ENCODE measurements around the gene SUPT3H.

Gene SUPT3H

GRCh38 chr6:45377043-45377553, 636 bp downstream of the SUPT3H start:
- peak in 1 of 2 experiments; percentile 20 for DNase-seq (ENCODE audit: low read depth in 1 of 2, low spot score in 1 of 2)
- no peak for TF ChIP-seq JUND (IDR thresholded peaks at IDR 0.05; ENCODE audit: low read depth)

GRCh38 chr6:45376310-45377042, 1.3 kb downstream of the SUPT3H start:
- in situ Hi-C loops (cut with HindIII; ENCODE audit: low pct_unique_long_range_greater_than_20kb, low sequenced_read_pairs) = no loop called here
- DNase-seq (ENCODE audit: low read depth in 1 of 2, low spot score in 1 of 2) = no peak
- no peak for TF ChIP-seq JUND (IDR thresholded peaks at IDR 0.05; ENCODE audit: low read depth)

More at GRCh38 chr6:45377043-45377553, 636 bp downstream of the SUPT3H start:
- in situ Hi-C loops (cut with HindIII; ENCODE audit: low pct_unique_long_range_greater_than_20kb, low sequenced_read_pairs) = no loop called here

GRCh38 chr6:45375449-45375848, 2.3 kb downstream of the SUPT3H start:
- in situ Hi-C loops (cut with HindIII; ENCODE audit: low pct_unique_long_range_greater_than_20kb, low sequenced_read_pairs) = no loop called here
- no peak for TF ChIP-seq JUND (IDR thresholded peaks at IDR 0.05; ENCODE audit: low read depth)
- DNase-seq (ENCODE audit: low read depth in 1 of 2, low spot score in 1 of 2) = no peak

- in situ Hi-C loops (cut with HindIII; ENCODE audit: low pct_unique_long_range_greater_than_20kb, low sequenced_read_pairs) = no loop called here
- no peak for DNase-seq (ENCODE audit: low read depth in 1 of 2, low spot score in 1 of 2)
- TF ChIP-seq JUND (IDR thresholded peaks at IDR 0.05; ENCODE audit: low read depth) = no peak
These were observed 5.7 kb downstream of the SUPT3H start for GRCh38 chr6:45371924-45372573.

- no peak for DNase-seq (ENCODE audit: low read depth in 1 of 2, low spot score in 1 of 2)
- no peak for TF ChIP-seq JUND (IDR thresholded peaks at IDR 0.05; ENCODE audit: low read depth)
- in situ Hi-C loops (cut with HindIII; ENCODE audit: low pct_unique_long_range_greater_than_20kb, low sequenced_read_pairs) = no loop called here
These were observed 7.9 kb downstream of the SUPT3H start for GRCh38 chr6:45369870-45370269.

- in situ Hi-C loops (cut with HindIII; ENCODE audit: low pct_unique_long_range_greater_than_20kb, low sequenced_read_pairs) = no loop called here
- no peak for DNase-seq (ENCODE audit: low read depth in 1 of 2, low spot score in 1 of 2)
- no peak for TF ChIP-seq JUND (IDR thresholded peaks at IDR 0.05; ENCODE audit: low read depth)
These were observed 9.7 kb downstream of the SUPT3H start for GRCh38 chr6:45367999-45368398.

- no peak for TF ChIP-seq JUND (IDR thresholded peaks at IDR 0.05; ENCODE audit: low read depth)
These were observed 11.2 kb downstream of the SUPT3H start for GRCh38 chr6:45366534-45366933.

GRCh38 chr6:45365036-45365435, 12.7 kb downstream of the SUPT3H start:
- DNase-seq (ENCODE audit: low read depth in 1 of 2, low spot score in 1 of 2) = no peak
- no peak for TF ChIP-seq JUND (IDR thresholded peaks at IDR 0.05; ENCODE audit: low read depth)
- in situ Hi-C loops (cut with HindIII; ENCODE audit: low pct_unique_long_range_greater_than_20kb, low sequenced_read_pairs) = no loop called here

More at GRCh38 chr6:45366534-45366933, 11.2 kb downstream of the SUPT3H start:
- in situ Hi-C loops (cut with HindIII; ENCODE audit: low pct_unique_long_range_greater_than_20kb, low sequenced_read_pairs) = no loop called here
- no peak for DNase-seq (ENCODE audit: low read depth in 1 of 2, low spot score in 1 of 2)

- DNase-seq (ENCODE audit: low read depth in 1 of 2, low spot score in 1 of 2) = no peak
- no peak for TF ChIP-seq JUND (IDR thresholded peaks at IDR 0.05; ENCODE audit: low read depth)
- in situ Hi-C loops (cut with HindIII; ENCODE audit: low pct_unique_long_range_greater_than_20kb, low sequenced_read_pairs) = no loop called here
These were observed 13.3 kb downstream of the SUPT3H start for GRCh38 chr6:45364466-45364865.

GRCh38 chr6:45353654-45354053, 24.1 kb downstream of the SUPT3H start:
- no peak for TF ChIP-seq JUND (IDR thresholded peaks at IDR 0.05; ENCODE audit: low read depth)
- no peak for DNase-seq (ENCODE audit: low read depth in 1 of 2, low spot score in 1 of 2)
- in situ Hi-C loops (cut with HindIII; ENCODE audit: low pct_unique_long_range_greater_than_20kb, low sequenced_read_pairs) = no loop called here

- in situ Hi-C loops (cut with HindIII; ENCODE audit: low pct_unique_long_range_greater_than_20kb, low sequenced_read_pairs) = no loop called here
- TF ChIP-seq JUND (IDR thresholded peaks at IDR 0.05; ENCODE audit: low read depth) = no peak
- DNase-seq (ENCODE audit: low read depth in 1 of 2, low spot score in 1 of 2) = no peak
These were observed 26.1 kb downstream of the SUPT3H start for GRCh38 chr6:45351667-45352066.

- in situ Hi-C loops (cut with HindIII; ENCODE audit: low pct_unique_long_range_greater_than_20kb, low sequenced_read_pairs) = no loop called here
- no peak for DNase-seq (ENCODE audit: low read depth in 1 of 2, low spot score in 1 of 2)
- no peak for TF ChIP-seq JUND (IDR thresholded peaks at IDR 0.05; ENCODE audit: low read depth)
These were observed 26.7 kb downstream of the SUPT3H start for GRCh38 chr6:45351076-45351475.

GRCh38 chr6:45350186-45350710, 27.5 kb downstream of the SUPT3H start:
- TF ChIP-seq JUND (IDR thresholded peaks at IDR 0.05; ENCODE audit: low read depth) = no peak
- in situ Hi-C loops (cut with HindIII; ENCODE audit: low pct_unique_long_range_greater_than_20kb, low sequenced_read_pairs) = no loop called here
- no peak for DNase-seq (ENCODE audit: low read depth in 1 of 2, low spot score in 1 of 2)
